HG03378 (cell line): ENCODE measurements around the gene NR1H4.
"Not testable (repeated sequence)": the region's sequence is repeated elsewhere in the genome, so short reads cannot be mapped to it uniquely, and the experiment has no call there.

Experiments
- ATAC-seq: cut with Tn5 transposase; IDR thresholded peaks from one replicate; pipeline ENCODE4 v1.9.1; 2021; ENCODE audit warnings: mild to moderate bottlenecking, moderate library complexity; ENCODE audit not compliant: unreplicated experiment

NR1H4 gene

GRCh38 chr12:100508751-100509150 lies 35.1 kb downstream of the NR1H4 start:
- ATAC-seq, result no peak

- ATAC-seq, result no peak
Measured at GRCh38 chr12:100512692-100513091, 39.0 kb downstream of the NR1H4 start.

- no peak for ATAC-seq
Measured at GRCh38 chr12:100515968-100516367, 42.3 kb downstream of the NR1H4 start.

GRCh38 chr12:100518376-100518775 lies 44.7 kb downstream of the NR1H4 start:
- ATAC-seq, result no peak

- no peak for ATAC-seq
Measured at GRCh38 chr12:100520048-100520769, 46.5 kb downstream of the NR1H4 start.

- no peak for ATAC-seq
Measured at GRCh38 chr12:100521958-100522357, 48.3 kb downstream of the NR1H4 start.

GRCh38 chr12:100528034-100528433 lies 54.4 kb downstream of the NR1H4 start:
- ATAC-seq, result no peak

- no peak for ATAC-seq
Measured at GRCh38 chr12:100528471-100529127, 54.9 kb downstream of the NR1H4 start.

GRCh38 chr12:100529756-100530350 lies 56.2 kb downstream of the NR1H4 start:
- no peak for ATAC-seq

GRCh38 chr12:100533376-100533775 lies 59.7 kb downstream of the NR1H4 start:
- ATAC-seq, result no peak

GRCh38 chr12:100534625-100535227 lies 61.1 kb downstream of the NR1H4 start:
- no peak for ATAC-seq

- ATAC-seq, result no peak
Measured at GRCh38 chr12:100539202-100539601, 65.5 kb downstream of the NR1H4 start.

GRCh38 chr12:100544165-100544564 lies 70.5 kb downstream of the NR1H4 start:
- no peak for ATAC-seq

- ATAC-seq, result no peak
Measured at GRCh38 chr12:100545092-100545491, 71.4 kb downstream of the NR1H4 start.

- no peak for ATAC-seq
Measured at GRCh38 chr12:100553936-100554335, 80.3 kb downstream of the NR1H4 start.

- ATAC-seq, result no peak
Measured at GRCh38 chr12:100554608-100555077, 81.0 kb downstream of the NR1H4 start.

GRCh38 chr12:100555722-100556121 lies 82.1 kb downstream of the NR1H4 start:
- no peak for ATAC-seq

- no peak for ATAC-seq
Measured at GRCh38 chr12:100557357-100557756, 83.7 kb downstream of the NR1H4 start.

GRCh38 chr12:100559261-100559660 lies 85.6 kb downstream of the NR1H4 start:
- ATAC-seq, result not testable (repeated sequence)

- no peak for ATAC-seq
Measured at GRCh38 chr12:100564090-100564489, 90.4 kb downstream of the NR1H4 start.

- no peak for ATAC-seq
Measured at GRCh38 chr12:100564905-100565467, 91.3 kb downstream of the NR1H4 start.
